KMS-11 (cell line): Measurements from ENCODE around the gene N4BP2L1.
"Not testable (repeated sequence)": the region's sequence is repeated elsewhere in the genome, so short reads cannot be mapped to it uniquely, and the experiment has no call there.

Source experiments
- H2AFZ ChIP-seq: fragments of 200-600 bp; sonication (generic); 2 replicates; pipeline ENCODE4 v1.6.1; 2016; ENCODE audit warnings: antibody characterized with exemption, mixed run types, low read depth
- H3K27ac ChIP-seq: fragments of 200-600 bp; sonication (generic); 2 replicates; pipeline ENCODE4 v1.6.1; 2016; ENCODE audit warnings: mild to moderate bottlenecking, mixed run types
- H3K27me3 ChIP-seq: fragments of 200-600 bp; sonication (generic); 2 replicates; pipeline ENCODE4 v1.6.1; 2017; ENCODE audit warnings: mild to moderate bottlenecking, low read depth, mixed run types, moderate library complexity; ENCODE audit not compliant: insufficient read depth
- H3K36me3 ChIP-seq: fragments of 200-600 bp; sonication (generic); 2 replicates; pipeline ENCODE4 v1.6.1; 2017; ENCODE audit warnings: mild to moderate bottlenecking, mixed run types; ENCODE audit not compliant: insufficient read depth
- H3K4me1 ChIP-seq: fragments of 200-600 bp; sonication (generic); 2 replicates; pipeline ENCODE4 v1.6.1; 2016; ENCODE audit warnings: mild to moderate bottlenecking, low read depth, mixed run types; ENCODE audit not compliant: poor library complexity, severe bottlenecking
- H3K4me2 ChIP-seq: fragments of 200-600 bp; sonication (generic); 2 replicates; pipeline ENCODE4 v1.7.0; 2016; ENCODE audit warnings: mild to moderate bottlenecking, mixed run types
- H3K4me3 ChIP-seq: fragments of 200-600 bp; sonication (generic); IDR thresholded peaks from 2 replicates; pipeline ENCODE4 v1.6.1; 2017; ENCODE audit warnings: low read depth, low read length, mixed read lengths; ENCODE audit not compliant: insufficient read depth
- H3K79me2 ChIP-seq: fragments of 200-600 bp; sonication (generic); 2 replicates; pipeline ENCODE4 v1.6.1; 2016; ENCODE audit warnings: low read depth, mixed run types; ENCODE audit not compliant: insufficient read depth
- H3K9ac ChIP-seq: fragments of 200-600 bp; sonication (generic); 2 replicates; pipeline ENCODE4 v1.6.1; 2016; ENCODE audit warnings: mild to moderate bottlenecking, mixed run types
- H4K20me1 ChIP-seq: fragments of 200-600 bp; sonication (generic); 2 replicates; pipeline ENCODE4 v1.6.1; 2016; ENCODE audit warnings: mild to moderate bottlenecking, mixed run types; ENCODE audit not compliant: insufficient read depth
- TF ChIP-seq, protein P1 (sequence below): fragments of 200-600 bp; sonication (generic); conservative IDR thresholded peaks from 2 replicates; pipeline ENCODE4 v1.6.1; 2017; ENCODE audit warnings: low read depth, mild to moderate bottlenecking, antibody characterized with exemption, low read length, moderate library complexity, mixed read lengths

The N4BP2L1 gene

DNA sequence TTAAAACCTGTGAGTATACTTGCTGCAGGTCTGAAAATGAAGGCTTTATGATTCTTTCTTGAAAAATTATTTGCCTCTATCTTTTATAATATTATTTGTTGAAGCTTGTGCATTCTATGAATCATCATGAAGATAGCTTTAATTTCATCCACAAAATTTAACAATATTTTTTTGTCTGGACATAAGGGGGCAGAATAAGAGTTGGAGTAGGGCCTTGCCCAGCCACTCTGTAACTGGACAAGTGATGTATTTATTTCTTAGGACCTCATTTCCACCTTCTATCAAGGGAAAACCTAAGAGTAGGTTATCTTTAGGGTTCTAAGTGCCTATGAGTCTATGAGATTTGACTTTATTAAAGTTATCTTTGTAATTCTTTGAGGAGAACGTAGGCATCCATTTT lies 49.9 kb downstream of the N4BP2L1 start:
- Histone ChIP-seq H3K27me3 (no peaks in the 10 kb centered on the region), H3K79me2 (no peaks in the 10 kb centered on the region), H3K4me2 (no peak overlapping the region), H3K27ac (no peak overlapping the region), H3K4me3 (no peak overlapping the region), H3K9ac (no peak overlapping the region), H2AFZ (no peak overlapping the region), H3K4me1 (no peaks in the 10 kb centered on the region), H3K36me3 (no peaks in the 10 kb centered on the region), H4K20me1 (no peaks in the 10 kb centered on the region)
- TF ChIP-seq, protein P1, sequence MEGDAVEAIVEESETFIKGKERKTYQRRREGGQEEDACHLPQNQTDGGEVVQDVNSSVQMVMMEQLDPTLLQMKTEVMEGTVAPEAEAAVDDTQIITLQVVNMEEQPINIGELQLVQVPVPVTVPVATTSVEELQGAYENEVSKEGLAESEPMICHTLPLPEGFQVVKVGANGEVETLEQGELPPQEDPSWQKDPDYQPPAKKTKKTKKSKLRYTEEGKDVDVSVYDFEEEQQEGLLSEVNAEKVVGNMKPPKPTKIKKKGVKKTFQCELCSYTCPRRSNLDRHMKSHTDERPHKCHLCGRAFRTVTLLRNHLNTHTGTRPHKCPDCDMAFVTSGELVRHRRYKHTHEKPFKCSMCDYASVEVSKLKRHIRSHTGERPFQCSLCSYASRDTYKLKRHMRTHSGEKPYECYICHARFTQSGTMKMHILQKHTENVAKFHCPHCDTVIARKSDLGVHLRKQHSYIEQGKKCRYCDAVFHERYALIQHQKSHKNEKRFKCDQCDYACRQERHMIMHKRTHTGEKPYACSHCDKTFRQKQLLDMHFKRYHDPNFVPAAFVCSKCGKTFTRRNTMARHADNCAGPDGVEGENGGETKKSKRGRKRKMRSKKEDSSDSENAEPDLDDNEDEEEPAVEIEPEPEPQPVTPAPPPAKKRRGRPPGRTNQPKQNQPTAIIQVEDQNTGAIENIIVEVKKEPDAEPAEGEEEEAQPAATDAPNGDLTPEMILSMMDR: no peak

DNA sequence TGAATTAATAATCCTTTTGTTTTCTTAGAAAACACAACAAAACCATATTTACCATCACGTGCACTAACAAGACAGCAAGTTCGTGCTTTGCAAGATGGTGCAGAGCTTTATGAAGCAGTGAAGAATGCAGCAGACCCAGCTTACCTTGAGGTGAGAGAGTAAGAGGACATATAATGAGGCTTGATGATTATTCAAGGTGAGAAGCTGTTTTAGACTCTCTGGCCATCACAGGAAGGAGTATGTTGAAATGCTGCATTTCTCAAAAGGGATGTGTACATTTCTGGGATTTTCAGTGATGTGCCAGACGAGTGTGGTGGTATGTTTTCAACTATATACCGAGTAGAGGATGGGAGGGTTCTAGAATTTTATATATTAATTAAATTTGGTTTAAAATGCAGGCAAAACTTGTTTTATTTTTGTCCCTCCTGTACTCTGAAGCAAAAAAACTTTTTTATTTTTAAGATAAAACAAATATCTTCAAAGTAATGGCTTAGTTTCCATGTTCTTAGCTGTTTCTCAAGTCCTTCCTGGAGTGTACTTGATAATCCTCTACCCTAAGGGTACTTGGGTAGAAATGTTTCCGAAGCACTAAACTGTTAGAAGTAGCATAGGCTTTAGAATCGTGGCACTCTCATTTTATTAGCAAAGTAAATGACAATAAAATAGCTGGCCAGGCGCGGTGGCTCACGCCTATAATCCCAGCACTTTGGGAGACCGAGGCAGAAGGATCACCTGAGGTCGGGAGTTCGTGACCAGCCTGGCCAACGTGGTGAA lies 51.1 kb downstream of the N4BP2L1 start:
- H3K27me3 ChIP-seq: no peaks in the 10 kb centered on the region
- H3K4me2 ChIP-seq: no peak overlapping the region
- H3K79me2 ChIP-seq: no peaks in the 10 kb centered on the region
- H2AFZ ChIP-seq: no peak overlapping the region
- no peak overlapping the region for H3K27ac ChIP-seq
- no peaks in the 10 kb centered on the region for H3K36me3 ChIP-seq
- H4K20me1 ChIP-seq: no peaks in the 10 kb centered on the region
- TF ChIP-seq, protein P1: no peak
- no peak overlapping the region for H3K4me3 ChIP-seq
- no peaks in the 10 kb centered on the region for H3K4me1 ChIP-seq
- H3K9ac ChIP-seq: no peak overlapping the region

DNA sequence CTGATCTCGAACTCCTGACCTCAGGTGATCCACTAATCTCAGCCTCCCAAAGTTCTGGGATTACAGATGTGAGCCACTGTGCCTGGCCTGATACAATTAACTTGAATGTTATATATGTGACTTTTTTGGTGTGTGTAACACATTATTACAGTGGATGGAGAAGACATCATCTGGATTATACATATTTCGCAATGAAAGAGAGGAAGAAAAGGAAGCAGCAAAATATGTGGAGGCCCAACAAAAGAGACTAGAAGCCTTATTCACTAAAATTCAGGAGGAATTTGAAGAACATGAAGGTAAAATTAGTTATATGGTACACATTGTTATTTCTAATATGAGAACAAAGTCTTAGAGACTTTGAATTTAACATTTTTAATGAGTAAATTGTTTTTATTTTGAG lies 57.1 kb downstream of the N4BP2L1 start:
- H3K9ac ChIP-seq: no peak overlapping the region
- no peak overlapping the region for H3K27ac ChIP-seq
- H3K4me1 ChIP-seq: no peaks in the 10 kb centered on the region
- no peak overlapping the region for H3K4me2 ChIP-seq
- no peaks in the 10 kb centered on the region for H3K36me3 ChIP-seq
- H3K79me2 ChIP-seq: no peaks in the 10 kb centered on the region
- H4K20me1 ChIP-seq: no peaks in the 10 kb centered on the region
- H3K27me3 ChIP-seq: no peaks in the 10 kb centered on the region
- no peak overlapping the region for H3K4me3 ChIP-seq
- no peak overlapping the region for H2AFZ ChIP-seq
- TF ChIP-seq, protein P1: no peak

DNA sequence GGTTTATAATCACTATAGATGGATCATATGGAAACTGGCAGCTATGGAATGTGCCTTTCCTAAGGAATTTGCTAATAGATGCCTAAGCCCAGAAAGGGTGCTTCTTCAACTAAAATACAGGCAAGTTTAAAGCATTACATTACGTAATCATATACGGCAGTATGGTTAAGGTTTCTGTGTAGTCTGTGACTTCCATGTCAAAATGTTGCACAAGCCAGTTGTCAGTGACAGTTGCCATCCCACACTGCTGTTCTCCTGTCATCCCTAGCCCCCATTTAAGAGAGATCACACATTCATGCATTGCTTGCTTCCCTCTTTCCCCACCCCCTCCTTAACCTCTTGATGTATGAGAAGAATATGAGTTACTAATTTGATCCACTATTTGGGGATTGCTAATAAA lies 65.4 kb downstream of the N4BP2L1 start:
- TF ChIP-seq, protein P1: no peak

DNA sequence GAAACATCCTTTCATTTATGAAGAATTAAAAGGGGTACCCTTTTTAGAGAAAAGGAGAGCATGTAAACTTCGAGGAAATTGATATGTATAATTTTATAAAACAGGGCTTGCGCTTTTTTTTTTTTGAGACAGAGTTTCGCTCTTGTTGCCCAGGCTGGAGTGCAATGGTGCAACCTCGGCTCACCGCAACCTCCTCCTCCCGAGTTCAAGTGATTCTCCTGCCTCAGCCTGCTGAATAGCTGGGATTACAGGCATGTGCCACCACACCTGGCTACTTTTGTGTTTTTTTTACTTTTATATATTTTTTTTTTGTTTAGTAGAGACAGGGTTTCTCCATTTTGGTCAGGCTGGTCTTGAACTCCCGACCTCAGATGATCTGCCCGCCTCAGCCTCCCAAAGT lies 72.0 kb downstream of the N4BP2L1 start:
- not testable (repeated sequence) for H3K27ac ChIP-seq, H4K20me1 ChIP-seq, H3K9ac ChIP-seq, H3K4me2 ChIP-seq, H2AFZ ChIP-seq, H3K27me3 ChIP-seq, H3K4me3 ChIP-seq, H3K36me3 ChIP-seq, H3K4me1 ChIP-seq, H3K79me2 ChIP-seq

More for the DNA sequence above, 65.4 kb downstream of the N4BP2L1 start:
- Histone ChIP-seq H4K20me1 (no peaks in the 10 kb centered on the region), H3K4me2 (no peak overlapping the region), H3K9ac (no peak overlapping the region), H3K4me1 (no peaks in the 10 kb centered on the region), H2AFZ (no peak overlapping the region), H3K27ac (no peak overlapping the region), H3K36me3 (no peaks in the 10 kb centered on the region), H3K27me3 (no peaks in the 10 kb centered on the region), H3K79me2 (no peaks in the 10 kb centered on the region), H3K4me3 (no peak overlapping the region)
